GM18498 (cell line): ENCODE measurements around the gene ABCD4.
"Not testable (repeated sequence)": the region's sequence is repeated elsewhere in the genome, so short reads cannot be mapped to it uniquely, and the experiment has no call there.

Experiments
- ATAC-seq: cut with Tn5 transposase; IDR thresholded peaks from one replicate; pipeline ENCODE4 v1.9.1; 2021; ENCODE audit warnings: mild to moderate bottlenecking, moderate library complexity; ENCODE audit not compliant: unreplicated experiment

Gene ABCD4

DNA sequence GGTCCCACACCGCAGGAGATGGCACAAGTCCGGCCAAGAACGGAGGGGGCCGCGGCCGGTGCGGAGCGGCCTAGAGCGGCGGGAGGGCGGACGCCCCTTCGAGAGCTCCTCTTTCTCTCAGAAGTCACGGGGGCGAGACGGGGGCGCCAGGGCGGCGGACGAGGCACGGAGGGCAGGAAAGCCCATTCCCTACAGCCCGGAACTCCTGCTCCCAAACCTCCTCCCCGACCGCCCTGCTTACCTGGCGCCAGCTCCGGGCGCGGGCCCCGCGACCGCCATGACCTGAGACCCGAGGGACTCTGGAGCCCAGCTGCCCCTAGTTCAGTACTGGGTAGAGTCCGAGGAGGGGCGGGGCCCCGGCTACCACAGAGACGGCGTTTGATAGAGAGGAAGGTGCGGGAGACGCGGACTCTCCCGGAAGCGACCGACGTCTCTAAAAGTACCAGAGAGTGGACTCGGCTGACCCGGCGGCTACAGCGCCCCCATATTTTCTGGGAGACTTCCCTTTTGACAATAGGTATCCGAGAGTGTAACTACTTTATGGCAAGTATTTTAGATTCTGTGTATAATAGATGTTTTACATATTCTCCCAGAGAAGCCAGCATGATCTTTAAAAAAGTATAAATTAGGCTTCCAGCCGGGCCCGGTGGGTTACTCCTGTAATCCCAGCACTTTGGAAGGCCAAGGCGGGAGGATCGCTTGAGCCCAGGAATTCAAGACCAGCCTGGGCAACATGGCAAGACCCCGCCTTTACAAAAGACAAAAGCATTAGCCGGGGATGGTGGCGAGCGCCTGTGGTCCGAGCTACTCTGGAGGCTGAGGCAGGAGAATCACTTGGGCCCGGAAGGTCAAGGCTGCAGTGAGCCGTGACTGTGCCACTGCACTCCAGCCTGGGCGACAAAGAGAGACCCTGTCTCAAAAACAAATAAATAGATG, at the start of gene ABCD4:
ABCD4 (minus strand) TSS at position 301 of the 936 bp plus-strand sequence; CDS start at position 279, 22 bp downstream.
- ATAC-seq, result peak; percentile 98

DNA sequence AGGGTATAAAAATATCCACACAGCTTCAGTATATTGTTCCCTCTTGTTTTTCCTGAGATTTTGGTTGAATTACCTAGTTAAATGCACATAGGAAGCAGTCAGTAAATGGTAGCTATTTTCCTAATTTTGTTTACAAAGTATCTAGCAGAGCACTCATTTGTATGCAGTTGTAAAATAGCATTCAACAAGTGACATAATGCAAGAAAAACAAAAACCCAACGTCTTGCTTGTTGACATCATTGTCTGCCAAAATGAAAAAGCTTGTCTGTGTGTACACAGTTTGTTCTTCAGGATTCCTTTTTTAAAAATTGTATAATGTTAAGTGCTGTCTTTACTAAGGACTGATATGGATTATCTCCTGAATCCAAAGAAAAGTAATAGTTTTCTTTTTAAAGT, 48.2 kb upstream of the ABCD4 start:
- ATAC-seq, result no peak

DNA sequence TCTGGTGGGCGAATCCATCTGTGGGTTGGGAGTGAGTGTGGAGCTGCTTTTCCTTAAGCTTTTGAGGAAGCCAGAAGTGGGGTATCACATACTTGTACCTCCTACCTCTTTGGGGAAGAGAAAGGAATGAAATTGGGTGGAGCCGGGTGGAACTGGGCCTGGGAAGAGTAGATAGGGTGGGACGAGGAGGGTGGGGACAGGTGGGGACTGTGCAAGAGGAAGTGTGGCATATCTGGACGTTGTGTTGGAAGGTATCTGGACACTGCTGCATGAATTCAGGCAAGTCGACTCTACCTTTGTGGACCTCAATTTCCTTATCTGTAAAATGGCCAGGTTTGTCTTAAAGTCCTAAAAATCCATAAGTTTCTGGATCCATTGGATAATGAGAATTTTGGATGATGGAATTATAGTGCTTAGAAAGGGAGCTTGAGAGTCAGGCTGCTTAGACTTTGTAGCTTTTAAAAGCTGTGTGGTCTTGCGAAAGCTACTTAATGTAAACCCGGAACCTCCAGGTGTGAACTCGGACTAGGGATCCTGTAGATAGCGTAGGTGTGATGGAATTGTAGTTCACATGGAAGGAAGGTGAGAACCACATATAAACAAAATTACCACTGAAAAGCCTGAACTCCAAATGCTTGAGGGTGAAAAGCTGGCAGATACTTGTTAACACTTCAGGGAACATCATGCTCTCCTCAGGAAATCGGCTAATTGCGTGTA, 47.6 kb upstream of the ABCD4 start:
- ATAC-seq, result no peak

DNA sequence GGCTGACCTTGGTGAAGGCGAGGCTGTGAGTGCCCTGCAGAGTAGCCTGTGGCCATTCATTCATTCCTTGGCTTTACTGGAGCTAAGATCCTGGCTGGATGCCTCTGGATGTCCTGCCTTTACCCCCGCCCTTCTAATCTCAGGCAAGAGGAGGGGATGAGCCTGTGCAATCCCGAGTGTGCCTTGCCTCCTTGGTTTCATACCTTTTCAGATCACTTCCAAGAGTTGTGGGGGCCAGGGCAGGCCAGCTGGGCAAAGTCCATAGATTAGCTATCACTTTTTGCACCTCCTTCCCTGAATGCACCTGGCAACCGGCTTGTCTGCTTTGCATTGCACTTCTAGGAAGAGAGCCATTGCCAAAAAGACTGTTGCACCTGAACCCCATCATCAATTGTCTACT, 47.0 kb upstream of the ABCD4 start:
- no peak for ATAC-seq

DNA sequence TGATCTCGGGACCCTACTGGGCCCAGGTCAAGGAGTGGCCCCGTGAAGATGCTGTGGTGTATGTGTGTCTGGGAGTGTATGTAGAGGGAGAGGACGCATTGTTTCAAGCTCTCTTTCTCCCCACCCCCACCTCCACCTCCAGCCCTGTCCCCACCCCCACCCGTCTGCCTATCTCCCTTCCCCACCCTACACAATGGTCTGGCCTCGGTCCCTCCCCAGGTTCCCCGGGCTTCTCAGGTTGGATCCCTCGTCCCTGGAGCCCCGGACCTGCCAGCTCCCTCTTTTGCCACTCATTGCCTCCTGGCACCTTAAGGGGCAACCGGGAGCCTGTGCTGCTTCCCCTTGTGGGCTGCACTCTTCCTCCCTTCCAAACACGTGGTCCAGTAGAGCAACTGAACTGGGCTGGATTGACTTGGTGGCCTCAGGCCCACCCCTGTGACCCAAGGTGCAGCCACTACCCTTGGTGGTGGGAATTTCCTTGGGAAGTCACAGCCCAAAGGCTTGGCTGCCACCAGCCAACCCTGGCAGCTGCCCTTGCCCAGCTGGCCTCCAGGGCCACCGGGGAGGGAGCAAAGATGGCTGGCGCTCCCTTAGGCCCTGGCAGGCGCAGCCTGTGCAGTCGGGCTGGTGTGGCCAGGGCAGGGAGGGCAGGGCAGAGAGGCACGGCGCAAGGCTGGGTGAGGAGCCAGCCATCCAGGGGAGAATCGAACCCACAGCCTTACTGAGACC, 46.2 kb upstream of the ABCD4 start:
- ATAC-seq, result no peak

DNA sequence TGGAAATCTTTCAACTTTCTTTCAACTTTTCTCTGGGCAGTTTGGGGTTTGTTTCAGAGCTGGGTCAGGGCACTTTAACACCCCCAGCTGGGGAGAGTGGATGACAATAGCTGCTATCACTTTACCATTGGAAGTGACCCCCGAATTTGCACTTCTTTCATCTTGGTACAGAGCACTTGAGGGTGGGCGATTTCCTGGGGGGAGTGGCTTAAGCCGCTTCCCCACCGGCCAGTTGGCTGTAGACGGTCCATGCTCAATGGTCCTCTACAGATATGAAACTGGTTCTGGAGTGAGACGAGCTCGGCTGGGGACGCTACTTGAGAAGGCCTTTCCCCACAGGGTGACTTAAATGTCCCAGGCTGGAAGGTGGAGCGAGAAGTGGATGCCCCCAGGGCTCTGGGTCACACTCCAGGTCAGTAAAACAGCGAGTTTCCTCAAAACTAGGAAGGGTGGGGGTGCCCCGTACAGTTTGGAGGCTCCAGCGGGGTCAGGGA, 45.6 kb upstream of the ABCD4 start, which contains the start of gene VRTN:
VRTN (plus strand) TSS at position 231 of the 494 bp plus-strand sequence. CDS start 8,313 bp downstream, outside the sequence.
- ATAC-seq, result no peak

DNA sequence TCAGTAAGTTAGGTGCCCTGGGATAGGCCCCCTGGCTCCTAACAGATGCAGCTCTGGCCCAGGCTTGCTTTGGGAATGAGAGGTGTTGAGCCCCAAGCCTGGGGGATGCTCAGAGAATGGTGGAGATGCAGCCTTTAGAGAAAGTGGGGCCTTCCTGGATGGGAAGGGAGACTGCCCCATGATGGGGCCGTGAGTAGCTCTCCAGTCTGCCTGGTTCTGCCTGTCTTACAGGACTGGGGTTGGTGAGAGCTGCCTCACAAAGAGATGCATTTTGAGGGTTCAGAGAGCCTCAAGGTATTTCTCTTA, 45.0 kb upstream of the ABCD4 start:
- no peak for ATAC-seq

DNA sequence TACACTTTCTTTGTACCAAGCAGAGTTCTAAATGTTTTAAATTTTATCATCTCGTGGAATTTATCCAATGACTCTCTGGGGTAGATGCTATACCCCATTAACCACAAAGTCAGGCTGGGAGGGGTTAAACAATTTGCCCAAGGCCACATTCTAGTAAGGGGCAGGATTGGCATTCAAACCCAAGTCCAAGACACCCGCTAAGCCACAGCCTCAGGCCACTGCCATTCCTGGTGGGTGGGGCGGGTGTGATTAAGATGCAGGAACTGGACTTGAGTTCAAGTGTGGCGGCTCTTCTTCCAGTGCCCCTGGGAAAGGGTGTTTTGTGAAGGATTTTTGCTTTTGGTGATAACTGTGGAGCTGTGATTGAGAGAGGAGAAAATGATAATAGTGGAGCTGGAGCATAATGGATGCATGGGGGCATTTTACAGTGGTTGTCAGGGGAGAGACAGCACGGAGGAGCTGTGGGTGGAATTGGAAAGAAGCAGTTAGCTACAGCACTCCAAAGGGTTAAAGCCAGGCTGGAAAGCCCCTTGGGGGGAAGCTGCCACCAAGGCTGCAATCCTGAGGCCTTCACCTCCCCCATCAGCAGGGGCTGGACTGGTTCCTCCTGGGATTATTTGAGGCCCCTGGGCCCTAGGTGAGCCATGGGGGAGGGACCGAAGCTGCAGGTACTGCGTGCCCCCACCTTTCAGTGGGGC, 44.5 kb upstream of the ABCD4 start:
- ATAC-seq, result no peak

DNA sequence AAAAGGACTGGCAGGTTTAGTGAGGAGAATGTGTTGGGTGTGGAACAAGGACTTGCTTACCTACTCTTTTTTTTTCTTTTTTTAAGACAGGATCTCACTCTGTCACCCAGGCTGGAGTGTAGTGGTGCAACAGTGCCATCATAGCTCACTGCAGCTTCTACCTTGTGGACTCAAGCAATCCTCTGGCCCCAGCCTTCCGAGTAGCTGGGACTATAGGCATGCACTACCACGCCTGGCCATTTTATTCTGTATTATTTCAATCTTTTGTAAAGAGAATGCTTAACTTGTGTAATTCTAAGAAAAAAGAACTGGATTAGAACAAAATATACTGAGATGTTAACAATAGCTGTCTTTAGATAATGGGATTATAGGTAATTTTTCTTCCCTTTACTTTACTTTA, 43.6 kb upstream of the ABCD4 start:
- no peak for ATAC-seq

DNA sequence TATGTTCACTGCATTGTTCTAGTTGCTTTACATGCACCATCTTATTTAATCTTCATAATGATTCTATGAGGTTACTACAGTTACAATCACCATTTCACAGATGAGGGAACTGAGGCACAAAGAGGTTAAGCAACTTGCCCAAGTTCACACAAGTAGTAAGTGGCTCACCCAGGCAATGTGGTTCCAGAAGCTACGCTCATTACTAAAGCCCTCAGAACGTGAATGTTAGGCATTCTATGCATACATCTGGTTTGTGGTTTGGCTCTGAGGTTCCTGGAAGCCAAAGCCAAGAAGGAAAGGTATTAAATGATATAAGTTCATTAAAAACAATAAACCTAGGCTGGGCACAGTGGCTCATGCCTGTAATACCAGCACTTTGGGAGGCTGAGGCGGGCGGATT, 31.2 kb upstream of the ABCD4 start:
- ATAC-seq, result no peak

DNA sequence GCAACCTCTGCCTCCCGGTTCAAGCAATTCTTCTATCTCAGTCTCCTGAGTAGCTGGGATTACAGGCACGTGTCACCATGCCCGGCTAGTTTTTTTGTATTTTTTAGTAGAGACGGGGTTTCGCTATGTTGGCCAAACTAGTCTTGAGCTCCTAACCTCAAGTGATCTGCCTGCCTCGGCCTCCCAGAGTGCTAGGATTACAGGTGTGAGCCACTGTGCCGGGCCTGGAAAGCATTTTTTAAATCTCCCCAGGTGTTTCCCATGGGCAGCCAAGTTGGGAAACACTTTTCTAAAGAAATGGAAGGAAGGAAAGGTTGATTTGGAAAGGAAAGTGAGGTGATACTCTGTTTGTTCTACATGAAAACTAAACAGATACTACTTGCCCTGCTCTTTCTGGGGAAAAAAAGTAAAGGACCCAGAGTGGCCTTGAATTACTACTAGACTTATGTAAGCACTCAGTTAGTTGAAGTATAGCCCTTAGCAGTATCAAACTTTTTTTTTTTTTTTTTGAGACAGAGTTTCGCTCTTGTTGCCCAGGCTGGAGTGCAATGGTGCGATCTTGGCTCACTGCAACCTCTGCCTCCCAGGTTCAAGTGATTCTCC, 27.3 kb upstream of the ABCD4 start:
- not testable (repeated sequence) for ATAC-seq

DNA sequence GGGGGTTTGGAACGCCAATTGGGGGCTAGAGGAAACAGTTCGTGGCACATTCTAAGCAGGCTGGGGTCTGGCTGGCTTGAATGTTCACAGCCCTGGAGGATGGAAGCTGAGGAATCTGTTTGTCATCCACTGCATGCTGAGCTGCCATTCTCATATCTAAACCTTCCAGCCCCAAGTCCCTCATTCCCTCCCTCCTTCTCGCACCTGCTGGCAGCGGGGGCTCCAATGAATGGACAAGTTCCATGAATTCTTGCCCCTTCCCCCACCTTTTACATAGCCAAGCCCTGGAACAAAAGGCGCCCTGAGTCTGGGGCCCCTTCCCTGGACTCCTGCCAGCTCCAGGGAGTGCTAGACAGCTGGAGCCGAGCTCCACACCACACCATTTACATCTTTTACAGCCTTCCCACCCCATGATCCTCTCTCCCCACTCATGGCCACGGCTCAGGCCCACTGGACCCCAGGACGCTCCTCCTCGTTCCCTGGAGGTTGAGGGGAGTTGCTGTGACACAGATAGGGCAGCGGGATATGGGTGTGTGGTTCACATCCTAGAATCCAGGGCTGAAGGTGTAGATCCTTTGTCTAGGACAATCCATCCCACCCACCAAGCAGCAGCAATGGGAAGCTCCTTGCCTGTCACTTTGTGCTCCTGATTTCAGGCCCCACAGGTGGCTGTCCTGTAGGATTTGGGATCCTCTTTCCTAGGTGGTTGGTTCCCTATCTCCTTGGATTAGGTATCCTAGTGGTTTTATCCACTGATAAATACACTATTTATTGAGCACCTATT, 23.8 kb upstream of the ABCD4 start:
- ATAC-seq, result no peak

DNA sequence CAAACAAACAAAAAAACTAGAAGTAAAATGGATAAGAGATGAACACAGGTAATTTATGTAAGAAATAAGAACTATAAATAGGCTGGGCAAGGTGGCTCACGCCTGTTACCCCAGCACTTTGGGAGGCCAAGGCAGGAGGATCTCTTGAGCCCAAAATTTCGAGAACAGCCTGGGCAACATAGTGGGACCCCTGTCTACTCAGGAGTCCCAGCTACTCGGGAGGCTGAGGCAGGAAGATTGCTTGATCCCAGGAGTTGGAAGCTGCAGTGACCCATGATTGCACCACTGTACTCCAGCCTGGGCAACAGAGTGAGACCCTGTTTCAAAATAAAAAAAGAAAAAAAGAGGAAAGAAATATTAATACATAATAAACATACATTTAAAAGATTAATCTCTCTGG, 22.7 kb upstream of the ABCD4 start:
- no peak for ATAC-seq

DNA sequence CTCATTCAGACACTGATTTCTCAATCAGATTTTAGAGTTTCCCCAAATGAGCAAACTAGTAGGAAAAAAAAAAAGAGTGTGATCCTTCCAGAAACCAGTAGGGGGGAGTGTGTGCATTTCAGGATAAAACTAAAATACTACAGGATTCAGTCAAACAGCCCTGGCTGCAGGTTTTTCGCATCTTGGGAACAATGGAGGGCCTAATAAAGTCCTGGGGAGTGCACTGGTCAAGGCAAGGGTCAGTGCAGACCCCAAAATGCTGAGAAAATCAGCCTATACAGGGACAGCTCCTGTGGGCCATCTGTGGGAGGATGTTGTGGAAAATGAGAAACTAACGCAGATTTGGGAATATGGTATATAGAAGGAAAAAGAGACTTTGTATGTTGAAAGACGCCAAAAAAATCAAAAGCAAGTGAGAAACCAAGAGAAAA, 22.2 kb upstream of the ABCD4 start:
- ATAC-seq, result no peak

DNA sequence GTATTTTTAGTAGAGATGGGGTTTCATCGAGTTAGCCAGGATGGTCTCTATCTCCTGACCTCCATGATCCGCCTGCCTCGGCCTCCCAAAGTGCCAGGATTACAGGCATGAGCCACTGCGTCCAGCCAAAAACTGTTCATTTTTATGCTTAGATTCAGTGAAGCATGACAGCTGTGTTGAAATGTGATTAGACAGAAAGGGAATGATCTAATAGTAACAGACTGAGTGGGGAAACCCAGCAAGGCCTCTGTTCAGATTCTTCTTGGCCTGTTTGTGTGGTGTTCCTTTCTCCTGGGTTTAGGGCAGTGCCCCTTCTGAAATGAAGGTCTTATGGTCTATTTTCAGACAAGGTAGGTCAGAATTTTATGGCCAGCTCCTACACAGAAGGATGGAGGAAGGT, 11.8 kb upstream of the ABCD4 start:
- ATAC-seq, result no peak

DNA sequence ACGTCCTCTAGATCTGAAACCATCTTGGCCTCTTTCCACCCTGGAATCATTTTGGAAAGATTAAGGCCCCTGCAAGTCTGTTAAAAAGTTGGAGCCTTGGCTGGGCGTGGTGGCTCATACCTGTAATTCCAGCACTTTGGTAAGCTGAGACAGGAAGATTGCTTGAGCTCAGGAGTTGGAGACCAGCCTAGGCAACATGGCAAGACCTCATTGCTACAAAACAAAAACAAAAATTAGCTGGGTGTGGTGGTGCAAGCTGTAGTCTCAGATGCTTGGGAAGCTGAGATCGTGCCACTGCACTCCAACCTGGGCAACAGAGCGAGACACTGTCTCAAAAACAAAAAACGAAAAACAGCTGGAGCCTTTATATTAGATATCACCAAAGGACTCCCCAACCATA, 10.9 kb upstream of the ABCD4 start:
- no peak for ATAC-seq

DNA sequence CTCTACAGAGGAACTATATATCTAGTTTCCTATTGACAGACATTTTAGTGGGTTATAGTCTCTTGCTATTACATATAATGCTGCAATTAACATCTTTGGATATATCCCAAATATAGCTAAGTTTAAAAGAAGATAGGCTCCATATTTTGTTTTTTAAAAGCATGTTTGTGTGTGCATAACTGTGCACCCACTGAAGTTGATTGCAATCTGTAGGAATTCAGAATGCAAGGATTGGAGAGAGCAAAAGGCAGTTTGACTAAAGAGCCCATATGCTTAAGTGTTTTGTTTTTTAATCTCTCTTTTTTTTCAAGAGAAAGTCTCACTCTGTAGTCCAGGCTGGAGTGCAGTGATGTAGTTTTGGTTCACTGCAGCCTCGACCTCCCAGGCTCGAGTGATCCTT, 9.4 kb upstream of the ABCD4 start:
- ATAC-seq, result no peak

DNA sequence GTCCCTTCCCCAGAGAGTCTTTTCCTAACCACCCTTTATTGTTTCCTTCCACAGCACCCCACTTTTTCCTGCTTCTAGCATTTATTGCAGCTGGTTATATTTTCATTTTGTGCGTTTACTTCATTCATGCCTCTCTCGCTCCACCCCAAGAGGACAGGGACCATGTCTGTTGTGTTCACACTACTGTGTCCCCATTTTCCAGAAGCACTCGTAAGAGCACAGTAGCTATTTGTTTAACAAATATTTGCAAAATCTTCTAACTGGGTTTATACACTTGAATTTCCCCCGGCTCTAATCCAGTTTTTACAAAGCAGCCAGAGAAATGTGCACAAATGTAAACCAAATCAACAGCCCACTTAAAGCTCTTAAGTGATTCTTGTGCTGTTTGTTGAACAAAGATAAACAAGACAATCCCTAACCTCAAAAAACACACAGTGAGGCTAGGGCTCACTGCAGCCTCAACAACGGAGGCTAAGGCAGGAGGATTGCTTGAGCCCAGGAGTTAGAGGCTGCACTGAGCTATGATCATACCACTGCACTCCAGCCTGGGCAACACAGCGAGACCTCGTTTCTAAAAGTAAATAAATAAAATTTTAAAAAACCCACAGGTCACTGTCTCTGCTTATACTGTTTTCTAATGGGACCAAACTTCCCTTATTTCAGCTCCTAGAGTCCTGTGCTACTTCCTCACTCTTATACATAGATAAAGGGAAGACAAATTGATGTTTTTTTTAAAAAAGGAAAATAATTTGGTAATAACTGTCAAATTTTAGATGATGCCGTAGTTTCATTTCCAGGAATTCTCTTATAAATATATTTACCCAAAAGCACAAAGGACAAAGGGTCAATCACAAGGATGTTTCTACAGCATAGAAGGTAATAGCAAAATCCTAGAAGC, 6.6 kb upstream of the ABCD4 start:
- ATAC-seq, result no peak

DNA sequence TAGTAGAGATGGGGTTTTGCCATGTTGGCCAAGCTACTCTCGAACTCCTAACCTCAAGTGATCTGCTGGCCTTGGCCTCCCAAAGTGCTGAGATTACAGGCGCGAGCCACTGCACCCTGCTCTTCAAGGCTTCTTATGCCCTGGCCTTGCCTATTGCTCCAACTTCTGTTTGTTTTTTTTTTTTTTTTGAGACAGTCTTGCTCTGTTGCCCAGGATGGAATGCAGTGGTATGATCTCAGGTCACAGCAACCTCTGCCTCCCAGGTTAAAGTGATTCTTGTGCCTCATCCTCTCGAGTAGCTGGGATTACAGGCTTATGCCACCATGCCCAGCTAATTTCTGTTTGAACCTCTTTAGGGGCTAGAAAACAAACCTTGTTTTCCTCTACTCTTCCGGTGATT, 6.0 kb upstream of the ABCD4 start:
- no peak for ATAC-seq
